ENCODE results near the gene GPC6.

The GPC6 gene

DNA sequence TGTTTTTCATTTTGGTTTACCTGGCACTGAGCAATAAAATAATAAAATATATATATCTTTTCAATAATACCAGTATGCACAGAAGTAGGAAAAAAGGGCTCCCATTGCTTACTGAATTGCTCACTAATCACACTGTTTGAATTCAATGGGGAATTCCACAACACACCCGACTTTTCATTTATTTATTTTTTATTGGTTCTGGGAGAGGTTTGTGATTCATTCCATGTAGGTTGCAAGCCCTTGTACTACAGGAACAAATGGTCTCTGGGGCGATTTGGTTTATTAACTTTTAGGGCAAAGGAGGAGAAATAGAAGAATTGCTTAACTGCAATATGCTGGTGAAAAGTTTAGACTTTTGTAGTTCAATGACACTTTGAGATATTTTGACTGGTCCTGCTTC lies 1045.4 kb downstream of the GPC6 start:
- no peaks in the 10 kb centered on the region for H3K9me3 ChIP-seq (ENCODE audit: severe bottlenecking)
- no peak for TF ChIP-seq CTCF (IDR thresholded peaks at IDR 0.05; ENCODE audit: poor library complexity, severe bottlenecking)
- no peaks in the 10 kb centered on the region for H3K27me3 ChIP-seq (ENCODE audit: insufficient read depth, poor library complexity, severe bottlenecking)
- DNase-seq (ENCODE audit: low spot score) (no peak), ATAC-seq (ENCODE audit: low read depth) (no peak)
- no peaks in the 10 kb centered on the region for H3K4me1 ChIP-seq (ENCODE audit: insufficient read depth, poor library complexity, severe bottlenecking)
- H3K36me3 ChIP-seq (ENCODE audit: low read depth): no peaks in the 10 kb centered on the region
- no peak overlapping the region for H3K4me3 ChIP-seq (ENCODE audit: severe bottlenecking)
- no peak overlapping the region for H3K27ac ChIP-seq (ENCODE audit: poor library complexity, severe bottlenecking)

DNA sequence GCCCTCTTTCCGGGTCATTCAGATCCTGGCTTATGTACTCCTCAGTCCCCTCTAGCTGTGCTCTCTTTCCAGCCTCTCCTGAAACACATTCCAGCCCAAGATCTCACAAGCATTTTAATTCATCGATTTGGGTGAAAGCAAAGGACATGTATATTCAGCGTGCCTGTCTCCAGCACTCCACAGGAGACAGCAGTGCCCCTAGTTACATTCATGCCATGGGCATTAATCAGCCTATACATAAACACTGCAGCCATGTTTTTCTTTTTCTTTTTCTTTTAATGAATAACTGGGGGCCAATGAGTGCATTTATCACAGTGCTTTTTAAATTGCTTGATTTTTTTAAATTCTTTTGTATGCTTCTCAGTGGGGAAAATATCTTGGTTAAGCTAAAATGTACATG lies 1053.7 kb downstream of the GPC6 start:
- no peak for TF ChIP-seq CTCF (IDR thresholded peaks at IDR 0.05; ENCODE audit: poor library complexity, severe bottlenecking)
- H3K36me3 ChIP-seq (ENCODE audit: low read depth): no peaks in the 10 kb centered on the region
- DNase-seq (ENCODE audit: low spot score) (no peak), ATAC-seq (ENCODE audit: low read depth) (no peak)
- H3K4me1 ChIP-seq (ENCODE audit: insufficient read depth, poor library complexity, severe bottlenecking): no peaks in the 10 kb centered on the region
- no peak overlapping the region for H3K4me3 ChIP-seq (ENCODE audit: severe bottlenecking)
- H3K9me3 ChIP-seq (ENCODE audit: severe bottlenecking): no peaks in the 10 kb centered on the region
- H3K27ac ChIP-seq (ENCODE audit: poor library complexity, severe bottlenecking): no peak overlapping the region
- H3K27me3 ChIP-seq (ENCODE audit: insufficient read depth, poor library complexity, severe bottlenecking): no peaks in the 10 kb centered on the region

DNA sequence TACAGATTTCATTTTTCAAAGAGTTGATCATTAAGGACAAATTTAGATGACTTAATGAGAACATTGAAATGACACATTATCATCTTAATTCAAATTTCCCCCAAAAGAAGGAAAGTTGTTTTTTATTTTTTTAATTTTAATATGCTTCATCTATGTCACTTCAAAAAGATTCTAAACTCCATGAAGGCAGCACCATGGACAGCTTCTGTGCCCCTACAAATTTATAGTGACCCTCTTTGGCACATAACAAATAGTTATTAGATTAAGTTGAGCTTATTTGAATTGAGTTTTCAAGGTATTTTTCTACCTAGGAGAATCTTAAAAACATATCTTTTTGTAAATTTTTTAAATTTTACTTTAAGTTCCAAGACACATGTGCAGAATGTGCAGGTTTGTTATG lies 1054.2 kb downstream of the GPC6 start:
- ATAC-seq (ENCODE audit: low read depth) (no peak), DNase-seq (ENCODE audit: low spot score) (no peak)
- no peak overlapping the region for H3K4me3 ChIP-seq (ENCODE audit: severe bottlenecking)
- H3K36me3 ChIP-seq (ENCODE audit: low read depth): no peaks in the 10 kb centered on the region
- no peak overlapping the region for H3K27ac ChIP-seq (ENCODE audit: poor library complexity, severe bottlenecking)
- no peak for TF ChIP-seq CTCF (IDR thresholded peaks at IDR 0.05; ENCODE audit: poor library complexity, severe bottlenecking)
- H3K27me3 ChIP-seq (ENCODE audit: insufficient read depth, poor library complexity, severe bottlenecking): no peaks in the 10 kb centered on the region
- no peaks in the 10 kb centered on the region for H3K9me3 ChIP-seq (ENCODE audit: severe bottlenecking)
- H3K4me1 ChIP-seq (ENCODE audit: insufficient read depth, poor library complexity, severe bottlenecking): no peaks in the 10 kb centered on the region

- H3K36me3 ChIP-seq (ENCODE audit: low read depth): no peaks in the 10 kb centered on the region
- no peaks in the 10 kb centered on the region for H3K4me1 ChIP-seq (ENCODE audit: insufficient read depth, poor library complexity, severe bottlenecking)
- no peaks in the 10 kb centered on the region for H3K27me3 ChIP-seq (ENCODE audit: insufficient read depth, poor library complexity, severe bottlenecking)
- DNase-seq (ENCODE audit: low spot score) (no peak), ATAC-seq (ENCODE audit: low read depth) (no peak)
- H3K9me3 ChIP-seq (ENCODE audit: severe bottlenecking): no peaks in the 10 kb centered on the region
- no peak overlapping the region for H3K27ac ChIP-seq (ENCODE audit: poor library complexity, severe bottlenecking)
- H3K4me3 ChIP-seq (ENCODE audit: severe bottlenecking): no peak overlapping the region
- TF ChIP-seq CTCF (IDR thresholded peaks at IDR 0.05; ENCODE audit: poor library complexity, severe bottlenecking): no peak
Observed at GRCh38 chr13:94286581-94286980, 1060.0 kb downstream of the GPC6 start.

GRCh38 chr13:94291631-94292322 lies 1065.2 kb downstream of the GPC6 start:
- Histone ChIP-seq H3K36me3 (ENCODE audit: low read depth) (no peaks in the 10 kb centered on the region), H3K27ac (ENCODE audit: poor library complexity, severe bottlenecking) (no peak overlapping the region), H3K27me3 (ENCODE audit: insufficient read depth, poor library complexity, severe bottlenecking) (no peaks in the 10 kb centered on the region), H3K4me1 (ENCODE audit: insufficient read depth, poor library complexity, severe bottlenecking) (no peaks in the 10 kb centered on the region), H3K4me3 (ENCODE audit: severe bottlenecking) (no peak overlapping the region), H3K9me3 (ENCODE audit: severe bottlenecking) (no peaks in the 10 kb centered on the region)
- TF ChIP-seq CTCF (IDR thresholded peaks at IDR 0.05; ENCODE audit: poor library complexity, severe bottlenecking): no peak
- DNase-seq (ENCODE audit: low spot score) (no peak), ATAC-seq (ENCODE audit: low read depth) (no peak)
